CD4-positive, alpha-beta memory T cell (primary cell): ENCODE measurements around the gene ZSCAN32. TPM values are rescaled to one million over a fixed set of nuclear protein-coding genes. Genes with fewer than 3 reads are reported as not detected.

Experiments
- CTCF ChIA-PET: fragments of 350-600 bp; sonication (Branson Sonifier 250); formaldehyde crosslinking; loops from one replicate; lab custom pipeline; 2021; ENCODE audit warnings: inconsistent platforms; ENCODE audit not compliant: partially characterized antibody; lab: Charles Lee
- POLR2A ChIA-PET: fragments of 350-600 bp; sonication (Branson Sonifier 250); formaldehyde crosslinking; loops from one replicate; lab custom pipeline; 2021; ENCODE audit not compliant: partially characterized antibody; lab: Charles Lee
- DNase-seq, 5 donors: peaks; one replicate each; pipeline versions ENCODE4 v3.0.0 to v3.0.0-alpha.2; 2020 to 2022; ENCODE audit warnings: mixed read lengths in 1 of 5
- H3K27ac ChIP-seq: one replicate; pipeline ENCODE4 v1.7.0; 2013; ENCODE audit warnings: low read depth, low read length
- H3K27me3 ChIP-seq: 2 replicates; pipeline ENCODE4 v1.7.0; 2013; ENCODE audit warnings: mild to moderate bottlenecking, low read length, moderate library complexity; ENCODE audit not compliant: insufficient read depth
- H3K36me3 ChIP-seq: 2 replicates; pipeline ENCODE4 v1.7.0; 2013; ENCODE audit warnings: mild to moderate bottlenecking, low read length, moderate library complexity; ENCODE audit not compliant: insufficient read depth
- H3K4me1 ChIP-seq: 2 replicates; pipeline ENCODE4 v1.7.0; 2013; ENCODE audit warnings: mild to moderate bottlenecking, low read length, moderate library complexity; ENCODE audit not compliant: insufficient read depth
- H3K4me3 ChIP-seq, 2 donors: one replicate each; pipeline ENCODE4 v1.7.0; 2013; ENCODE audit warnings: low read length in 2 of 2, mild to moderate bottlenecking in 1 of 2
- H3K9me3 ChIP-seq, 2 donors: one replicate each; pipeline ENCODE4 v1.7.0; 2013; ENCODE audit warnings: low read length in 2 of 2, control low read depth in 1 of 2; ENCODE audit not compliant: control insufficient read depth in 1 of 2
- H3K27ac Mint-ChIP-seq, 7 donors: one replicate each; pipeline ENCODE4 v1.8.0; 2020 to 2021; ENCODE audit warnings: mixed read lengths in 7 of 7, mild to moderate bottlenecking in 6 of 7, inconsistent platforms in 3 of 7, moderate library complexity in 3 of 7
- H3K27me3 Mint-ChIP-seq, 2 donors: one replicate each; pipeline ENCODE4 v1.8.0; 2020 to 2021; ENCODE audit warnings: mixed read lengths in 2 of 2
- H3K36me3 Mint-ChIP-seq, 2 donors: one replicate each; pipeline ENCODE4 v1.8.0; 2020 to 2021; ENCODE audit warnings: mixed read lengths in 2 of 2, inconsistent platforms in 1 of 2, mild to moderate bottlenecking in 1 of 2
- H3K4me1 Mint-ChIP-seq, 4 donors: one replicate each; pipeline ENCODE4 v1.8.0; 2020 to 2021; ENCODE audit warnings: mixed read lengths in 4 of 4, mild to moderate bottlenecking in 1 of 4
- H3K4me3 Mint-ChIP-seq, 8 donors: one replicate each; pipeline ENCODE4 v1.8.0; 2020 to 2021; ENCODE audit warnings: mixed read lengths in 8 of 8, mild to moderate bottlenecking in 7 of 8, moderate library complexity in 6 of 8, inconsistent platforms in 3 of 8
- H3K9me3 Mint-ChIP-seq, 8 donors: one replicate each; pipeline ENCODE4 v1.8.0; 2020 to 2021; ENCODE audit warnings: mixed read lengths in 8 of 8, mild to moderate bottlenecking in 5 of 8, inconsistent platforms in 3 of 8, moderate library complexity in 1 of 8
- intact Hi-C: fragments of 100-400 bp; cut with micrococcal nuclease; formaldehyde crosslinking; loops from one replicate; pipeline ENCODE4 v1.15.1; 2023
- polyA plus RNA-seq, 2 donors: library from polyadenylated mRNA; unstranded; fragments of 300-500 nt; fragmentation: Illumina TruSeq; gene quantifications; one replicate each; pipeline ENCODE4 v1.2.3, GENCODE V29; 2021
- total RNA-seq, 2 experiments: library from RNA; stranded (reverse); gene quantifications; one replicate each; pipeline ENCODE4 v1.2.3, GENCODE V29; 2021

Gene ZSCAN32
- total and polyA plus RNA-seq, 4 experiments from 2014 or later, result 9.8 to 28.8 (median 19.4) TPM

DNA sequence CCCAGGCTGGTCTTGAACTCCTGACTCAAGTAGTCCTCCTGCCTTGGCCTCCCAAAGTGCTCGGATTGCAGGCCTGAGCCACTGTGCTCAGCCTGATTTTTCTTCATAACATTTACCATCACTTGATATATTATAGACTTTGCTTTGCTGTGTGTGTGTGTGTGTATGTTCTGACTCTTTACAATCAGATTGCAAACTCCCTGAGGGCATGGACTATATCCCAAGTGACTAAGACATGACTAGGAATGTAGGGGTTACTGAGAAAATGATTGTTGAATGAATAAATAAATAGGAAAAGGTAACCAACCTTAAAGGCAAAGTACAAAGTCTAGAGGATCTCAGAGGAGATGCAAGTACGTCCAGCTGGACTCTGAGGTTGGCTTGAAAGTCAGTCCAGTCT lies 54.8 kb downstream of the ZSCAN32 start:
- Mint-ChIP-seq H3K36me3 (no peaks in the 10 kb centered on the region), H3K27me3 (peaks cover 0 to 2% of the 10 kb centered on the region in 2 donors), H3K9me3 (peaks cover 0 to 9% (median 2%) of the 10 kb centered on the region in 8 donors), H3K4me3 (no peak overlapping the region), H3K4me1 (no peaks in the 10 kb centered on the region), H3K27ac (no peak overlapping the region)
- CTCF ChIA-PET, result no interaction called here
- Histone ChIP-seq H3K27ac (no peak overlapping the region), H3K36me3 (no peaks in the 10 kb centered on the region), H3K4me3 (no peak overlapping the region), H3K9me3 (no peaks in the 10 kb centered on the region), H3K27me3 (no peaks in the 10 kb centered on the region), H3K4me1 (no peaks in the 10 kb centered on the region)
- POLR2A ChIA-PET, result no interaction called here
- DNase-seq, result no peak
- intact Hi-C loops, result no loop called here

Other genes with a start within 250 kb of the ZSCAN32 start
- under 1 TPM; 0.49 to 0.97 TPM for gene OR1F1, start 212.8 kb downstream of the ZSCAN32 start, total RNA-seq
- not detected for gene OR1F1, start 212.8 kb downstream of the ZSCAN32 start, polyA plus RNA-seq
- gene ZNF200, start 165.8 kb downstream of the ZSCAN32 start, total RNA-seq, result 10 to 100 TPM; 27.7 to 29.2 TPM
- gene ZNF200, start 165.8 kb downstream of the ZSCAN32 start, polyA plus RNA-seq, result 10 to 100 TPM in 1 of 2 donors, 1 to 10 TPM in 1; 6.7 to 11.6 TPM
- under 1 TPM; 0.35 to 0.42 TPM for gene MEFV, start 144.4 kb downstream of the ZSCAN32 start, total RNA-seq
- gene MEFV, start 144.4 kb downstream of the ZSCAN32 start, polyA plus RNA-seq, result under 1 TPM in 1 of 2 donors, not detected in 1; 0.05 TPM
- gene ZNF263, start 117.5 kb downstream of the ZSCAN32 start, total RNA-seq, result 10 to 100 TPM; 44.0 to 45.1 TPM
- gene ZNF263, start 117.5 kb downstream of the ZSCAN32 start, polyA plus RNA-seq, result 10 to 100 TPM; 29.3 to 37.8 TPM
- 10 to 100 TPM; 14.2 to 19.0 TPM for gene TIGD7, start 95.6 kb downstream of the ZSCAN32 start, total RNA-seq
- 1 to 10 TPM; 3.2 to 3.4 TPM for gene TIGD7, start 95.6 kb downstream of the ZSCAN32 start, polyA plus RNA-seq
- gene ZNF75A, start 95.5 kb downstream of the ZSCAN32 start, total RNA-seq, result 10 to 100 TPM; 82.7 to 88.1 TPM
- gene ZNF75A, start 95.5 kb downstream of the ZSCAN32 start, polyA plus RNA-seq, result 10 to 100 TPM; 10.8 to 24.5 TPM
- gene OR2C1, start 45.1 kb downstream of the ZSCAN32 start, total RNA-seq, result not detected
- gene OR2C1, start 45.1 kb downstream of the ZSCAN32 start, polyA plus RNA-seq, result under 1 TPM; 0.13 to 0.54 TPM
- 10 to 100 TPM; 17.9 to 18.0 TPM for gene ZNF174, start 211 bp upstream of the ZSCAN32 start, total RNA-seq
- 10 to 100 TPM in 1 of 2 donors, 1 to 10 TPM in 1; 9.5 to 19.0 TPM for gene ZNF174, start 211 bp upstream of the ZSCAN32 start, polyA plus RNA-seq
- gene ZNF597, start 42.5 kb upstream of the ZSCAN32 start, total RNA-seq, result 1 to 10 TPM; 5.3 TPM
- gene ZNF597, start 42.5 kb upstream of the ZSCAN32 start, polyA plus RNA-seq, result 1 to 10 TPM; 1.0 to 1.9 TPM
- 10 to 100 TPM; 58.1 to 62.9 TPM for gene NAA60, start 42.7 kb upstream of the ZSCAN32 start, total RNA-seq
- gene NAA60, start 42.7 kb upstream of the ZSCAN32 start, polyA plus RNA-seq, result 10 to 100 TPM; 28.2 to 59.6 TPM
- gene C16orf90, start 94.5 kb upstream of the ZSCAN32 start, total RNA-seq, result not detected
- gene C16orf90, start 94.5 kb upstream of the ZSCAN32 start, polyA plus RNA-seq, result not detected
- gene CLUAP1, start 100.0 kb upstream of the ZSCAN32 start, total RNA-seq, result 10 to 100 TPM; 24.6 to 25.4 TPM
- gene CLUAP1, start 100.0 kb upstream of the ZSCAN32 start, polyA plus RNA-seq, result 10 to 100 TPM; 26.4 to 41.5 TPM
- gene NLRC3, start 176.4 kb upstream of the ZSCAN32 start, total RNA-seq, result 100 to 1,000 TPM; 111 TPM
- 10 to 100 TPM; 13.1 to 39.3 TPM for gene NLRC3, start 176.4 kb upstream of the ZSCAN32 start, polyA plus RNA-seq
- 1 to 10 TPM; 5.7 to 6.7 TPM for gene SLX4, start 210.6 kb upstream of the ZSCAN32 start, total RNA-seq
- under 1 TPM in 1 of 2 donors, not detected in 1; 0.87 TPM for gene SLX4, start 210.6 kb upstream of the ZSCAN32 start, polyA plus RNA-seq